IMR-90 (cell line): ENCODE measurements around the gene TOP2A. TPM values are rescaled to one million over a fixed set of nuclear protein-coding genes. Genes with fewer than 3 reads are reported as not detected.

Experiments used
- ATAC-seq: fragments of 200-7000 bp; cut with Tn5 transposase; 2 replicates; pipeline ENCODE4 v1.9.1; 2020; ENCODE audit warnings: low read depth, mild to moderate bottlenecking, moderate library complexity
- BruUV-seq: library from RNA; stranded (reverse); fragments of 400-500 nt; replicated peaks from 2 replicates; lab custom pipeline; 2021; lab: Mats Ljungman, UMichigan
- CTCF ChIA-PET: fragments of 300-600 bp; formaldehyde crosslinking; extraction: SDS; loops from one replicate; lab custom pipeline; 2021; ENCODE audit warnings: antibody characterized with exemption; lab: Yijun Ruan, JAX
- POLR2A ChIA-PET: fragments of 300-600 bp; sonication (Branson Sonifier 250); formaldehyde crosslinking; loops from one replicate; lab custom pipeline; 2022; ENCODE audit warnings: antibody characterized with exemption; ENCODE audit not compliant: unreplicated experiment; lab: Charles Lee
- DNase-seq: peaks from one replicate; pipeline ENCODE4 v3.0.0; 2013
- H2AFZ ChIP-seq: replicated peaks from 2 replicates; pipeline ENCODE3; 2013; ENCODE audit warnings: low read length, mild to moderate bottlenecking; ENCODE audit not compliant: poor library complexity
- H2AK5ac ChIP-seq: 2 replicates; pipeline ENCODE4 v1.6.1; 2013; ENCODE audit warnings: low read depth, low read length, inconsistent platforms
- H2AK9ac ChIP-seq: replicated peaks from 2 replicates; pipeline ENCODE3; 2013; ENCODE audit warnings: mild to moderate bottlenecking, low read depth, low read length, moderate library complexity; ENCODE audit not compliant: poor library complexity
- H2BK120ac ChIP-seq: 2 replicates; pipeline ENCODE4 v1.6.1; 2013; ENCODE audit warnings: low read depth, low read length, inconsistent platforms
- H2BK15ac ChIP-seq: 3 replicates; pipeline ENCODE4 v1.6.1; 2013; ENCODE audit warnings: low read depth, low read length, inconsistent platforms
- H2BK20ac ChIP-seq: 2 replicates; pipeline ENCODE4 v1.6.1; 2013; ENCODE audit warnings: low read depth, mild to moderate bottlenecking, inconsistent platforms, low read length, moderate library complexity
- H2BK5ac ChIP-seq: 2 replicates; pipeline ENCODE4 v1.6.1; 2013; ENCODE audit warnings: mild to moderate bottlenecking, low read depth, low read length, inconsistent platforms; ENCODE audit not compliant: poor library complexity, severe bottlenecking
- H3K14ac ChIP-seq: replicated peaks from 2 replicates; pipeline ENCODE4 v1.6.1; 2013; ENCODE audit warnings: low read depth, low read length, inconsistent platforms
- H3K18ac ChIP-seq: 2 replicates; pipeline ENCODE4 v1.6.1; 2013; ENCODE audit warnings: low read depth, low read length, control low read depth
- H3K23ac ChIP-seq: 2 replicates; pipeline ENCODE4 v1.6.1; 2013; ENCODE audit warnings: low read depth, low read length, inconsistent platforms
- H3K27ac ChIP-seq: 2 replicates; pipeline ENCODE4 v1.5.1; 2013; ENCODE audit warnings: mild to moderate bottlenecking, control low read depth, low read length; ENCODE audit not compliant: insufficient read depth
- H3K27me3 ChIP-seq: 2 replicates; pipeline ENCODE4 v1.6.1; 2013; ENCODE audit warnings: low read length; ENCODE audit not compliant: control insufficient read depth, insufficient read depth
- H3K36me3 ChIP-seq: 2 replicates; pipeline ENCODE4 v1.6.1; 2013; ENCODE audit warnings: low read length, mixed read lengths; ENCODE audit not compliant: control insufficient read depth, insufficient read depth
- H3K4ac ChIP-seq: 2 replicates; pipeline ENCODE4 v1.6.1; 2013; ENCODE audit warnings: low read depth, low read length, inconsistent platforms
- H3K4me1 ChIP-seq: 2 replicates; pipeline ENCODE4 v1.6.1; 2013; ENCODE audit warnings: low read length, mixed read lengths; ENCODE audit not compliant: control insufficient read depth, insufficient read depth
- H3K4me2 ChIP-seq: 2 replicates; pipeline ENCODE4 v1.6.1; 2013; ENCODE audit warnings: low read depth, mild to moderate bottlenecking, control low read depth, low read length, moderate library complexity
- H3K4me3 ChIP-seq: 2 replicates; pipeline ENCODE4 v1.5.1; 2013; ENCODE audit warnings: low read depth, mild to moderate bottlenecking, control low read depth, low read length, moderate library complexity; ENCODE audit not compliant: insufficient read depth
- H3K56ac ChIP-seq: 2 replicates; pipeline ENCODE4 v1.6.1; 2013; ENCODE audit warnings: low read length, inconsistent platforms; ENCODE audit not compliant: insufficient read depth; ENCODE audit errors: extremely low read depth
- H3K79me1 ChIP-seq, 2 experiments: 2 replicates each; pipeline ENCODE4 v1.6.1; 2013; ENCODE audit warnings: low read length in 2 of 2, inconsistent platforms in 1 of 2, low read depth in 1 of 2
- H3K9ac ChIP-seq: 2 replicates; pipeline ENCODE4 v1.6.1; 2013; ENCODE audit warnings: low read depth, low read length, control low read depth
- H3K9me1 ChIP-seq: 2 replicates; pipeline ENCODE4 v1.6.1; 2013; ENCODE audit warnings: low read length, inconsistent platforms; ENCODE audit not compliant: insufficient read depth
- H3K9me3 ChIP-seq: 2 replicates; pipeline ENCODE4 v1.6.1; 2013; ENCODE audit warnings: low read length; ENCODE audit not compliant: control insufficient read depth, insufficient read depth
- H4K20me1 ChIP-seq: 2 replicates; pipeline ENCODE4 v1.6.1; 2013; ENCODE audit warnings: low read length, inconsistent platforms; ENCODE audit not compliant: insufficient read depth
- H4K5ac ChIP-seq: 2 replicates; pipeline ENCODE4 v1.6.1; 2013; ENCODE audit warnings: mild to moderate bottlenecking, low read depth, low read length, control low read depth
- H4K8ac ChIP-seq, 2 experiments: 2 replicates each; pipeline ENCODE4 v1.6.1; 2013; ENCODE audit warnings: low read depth in 2 of 2, low read length in 2 of 2, control low read depth in 1 of 2, inconsistent platforms in 1 of 2
- H4K91ac ChIP-seq: 2 replicates; pipeline ENCODE4 v1.6.1; 2013; ENCODE audit warnings: low read depth, low read length, inconsistent platforms; ENCODE audit not compliant: insufficient read depth
- BHLHE40 ChIP-seq: fragments of 150-350 bp; IDR thresholded peaks from 2 replicates; pipeline ENCODE4 v1.6.1; 2016; ENCODE audit warnings: mild to moderate bottlenecking, low read depth, low read length
- MXI1 ChIP-seq: IDR thresholded peaks from 2 replicates; pipeline ENCODE4 v1.6.1; 2012; ENCODE audit warnings: low read depth, mild to moderate bottlenecking, low read length, moderate library complexity, borderline replicate concordance
- NFE2L2 ChIP-seq: fragments of 150-350 bp; IDR thresholded peaks from 2 replicates; pipeline ENCODE4 v1.6.1; 2016; ENCODE audit warnings: low read depth, mild to moderate bottlenecking, low read length
- POLR2A ChIP-seq: IDR thresholded peaks from 2 replicates; pipeline ENCODE4 v1.6.1; 2012; ENCODE audit warnings: mild to moderate bottlenecking, low read depth, low read length
- RFX5 ChIP-seq: IDR thresholded peaks from 2 replicates; pipeline ENCODE4 v1.8.0; 2012; ENCODE audit warnings: low read depth, mild to moderate bottlenecking, low read length, moderate library complexity
- SMC3 ChIP-seq: fragments of 150-350 bp; IDR thresholded peaks from 2 replicates; pipeline ENCODE4 v1.6.1; 2016; ENCODE audit warnings: low read depth, mild to moderate bottlenecking, antibody characterized with exemption, low read length, moderate library complexity
- WGBS, 2 experiments: methylation state at CpG; one replicate each; pipeline versions ENCODE4 v1.1.5 to v1.1.7; 2013; ENCODE audit warnings: missing lambda C conversion rate in 2 of 2; ENCODE audit not compliant: insufficient read length in 1 of 2; ENCODE audit errors: extremely low coverage in 2 of 2; 5-methylcytosine and 5-hydroxymethylcytosine counted together
- dilution Hi-C: fragments of 300-500 bp; cut with HindIII; formaldehyde crosslinking; loops from one replicate; pipeline ENCODE4 v1.14.3; 2018; ENCODE audit warnings: low sequenced_read_pairs; ENCODE audit not compliant: unreplicated experiment
- in situ Hi-C: fragments of 300-500 bp; cut with MboI; formaldehyde crosslinking; loops from 3 replicates; pipeline ENCODE4 v1.14.3; 2019; ENCODE audit warnings: low sequenced_read_pairs, inconsistent platforms, mixed read lengths
- intact Hi-C: fragments of 100-400 bp; cut with micrococcal nuclease; formaldehyde crosslinking; loops from 2 replicates; pipeline ENCODE4 v1.10.0; 2022
- polyA plus RNA-seq, 3 experiments: library from polyadenylated mRNA; depleted of rRNA; stranded (reverse); fragments of >200 nt; gene quantifications; 2 replicates each; pipeline ENCODE4 v1.2.3, GENCODE V29; 2012; ENCODE audit warnings: low replicate concordance in 1 of 3
- total RNA-seq: library from RNA; depleted of rRNA; stranded (reverse); fragments of >200 nt; gene quantifications from 2 replicates; pipeline ENCODE4 v1.2.3, GENCODE V29; 2012

TOP2A gene
- total and polyA plus RNA-seq, 2 of the 4 experiments (the other 2 are of a cell fraction) = 43.4 to 68.5 TPM

DNA sequence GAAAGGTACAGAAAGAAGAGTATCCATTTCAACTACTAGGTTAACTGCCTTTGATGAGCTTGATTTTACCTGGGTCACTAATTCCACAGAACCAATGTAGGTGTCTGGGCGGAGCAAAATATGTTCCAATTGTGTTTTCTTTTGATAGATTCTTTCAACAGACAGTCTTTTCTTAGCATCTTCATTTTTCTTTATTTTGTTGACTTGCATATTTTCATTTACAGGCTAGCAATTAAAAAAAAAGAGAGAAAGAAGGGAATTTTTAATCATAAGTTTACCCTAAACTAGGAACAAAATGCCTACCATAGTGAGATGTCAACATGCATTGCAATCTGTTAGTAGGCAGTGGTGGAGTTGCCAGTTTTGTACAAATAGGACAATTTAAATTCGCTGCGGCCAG, 1.0 kb downstream of the TOP2A start:
- H2BK20ac ChIP-seq = no peak overlapping the region
- DNase-seq (no peak), ATAC-seq (no peak)
- no peak overlapping the region for H2AFZ ChIP-seq
- H4K8ac ChIP-seq = no peak overlapping the region
- TF ChIP-seq RFX5 (no peak), BHLHE40 (no peak), SMC3 (no peak), NFE2L2 (no peak), POLR2A (no peak), MXI1 (no peak)
- intact Hi-C loops = no loop called here
- no peaks in the 10 kb centered on the region for H3K9me3 ChIP-seq
- no peak overlapping the region for H2BK15ac ChIP-seq
- H3K14ac ChIP-seq = no peak overlapping the region
- peak overlapping the region; percentile 61 for H3K4me2 ChIP-seq
- H3K36me3 ChIP-seq = peaks cover 1% of the 10 kb centered on the region; the same call in 1 of the 2 replicates
- peaks cover 22 to 24% of the 10 kb centered on the region in 2 experiments for H3K79me1 ChIP-seq
- H3K4ac ChIP-seq = no peak overlapping the region
- no peaks in the 10 kb centered on the region for H4K20me1 ChIP-seq
- BruUV-seq = TSS peak; percentile 45
- H2BK5ac ChIP-seq = no peak overlapping the region
- no peaks in the 10 kb centered on the region for H3K27me3 ChIP-seq
- H3K18ac ChIP-seq = no peak overlapping the region
- ChIA-PET CTCF (interaction anchor here (0.9 to 2.0 kb wide), 2 partner anchors 59 to 144 kb away, joined by 4 to 9 read pairs; no protein-coding TSS in a partner anchor), POLR2A (interaction anchor here (0.6 to 0.7 kb wide), 2 partner anchors 30 to 95 kb away, joined by 3 to 6 read pairs; no protein-coding TSS in a partner anchor)
- H3K27ac ChIP-seq = no peak overlapping the region
- no peak overlapping the region for H2AK9ac ChIP-seq
- no peaks in the 10 kb centered on the region for H3K9me1 ChIP-seq
- dilution Hi-C loops = no loop called here
- in situ Hi-C loops = no loop called here
- H3K56ac ChIP-seq = peak overlapping the region; percentile 47; the same call in 1 of the 2 replicates
- WGBS, 2 experiments = no CpG with 5 or more reads among the region's 3 CpGs
- peak overlapping the region; percentile 67 for H3K23ac ChIP-seq
- H3K4me1 ChIP-seq = no peaks in the 10 kb centered on the region
- H3K9ac ChIP-seq = peak overlapping the region; percentile 56; the same call in 1 of the 2 replicates
- H3K4me3 ChIP-seq = peak overlapping the region; percentile 65
- no peak overlapping the region for H2AK5ac ChIP-seq
- no peak overlapping the region for H4K91ac ChIP-seq
- H4K5ac ChIP-seq = no peak overlapping the region
- H2BK120ac ChIP-seq = no peak overlapping the region
